ENCODE results near the gene NTN1. TPM values are rescaled to one million over a fixed set of nuclear protein-coding genes. Genes with fewer than 3 reads are reported as not detected.

NTN1 gene
- total RNA-seq, 4 donors from 2014 or later, result 15.9 to 31.0 (median 25.0) TPM

GRCh38 chr17:9241371-9241712 is 220.0 kb downstream of the NTN1 start:
- H3K27me3 ChIP-seq, result no peaks in the 10 kb centered on the region
- peaks cover 0 to 7% (median 0%) of the 10 kb centered on the region in 3 donors for H3K36me3 ChIP-seq
- no peak for TF ChIP-seq CTCF (IDR thresholded peaks at IDR 0.05)
- TF ChIP-seq EP300 (IDR thresholded peaks at IDR 0.05), result no peak
- no peak for TF ChIP-seq POLR2A (IDR thresholded peaks at IDR 0.05)
- H3K27ac ChIP-seq, result peak overlapping the region; percentile 90 to 99 (median 96)
- DNase-seq (ENCODE audit: low spot score in 2 of 2), result no peak
- no peak overlapping the region for H3K4me3 ChIP-seq
- WGBS, 2 donors, result 29 to 37% methylated on average over 7 to 10 of the region's 10 CpGs
- H3K9me3 ChIP-seq, result peaks cover 0 to 4% (median 0%) of the 10 kb centered on the region in 4 donors
- H3K4me1 ChIP-seq, result peaks cover 0 to 50% (median 32%) of the 10 kb centered on the region in 4 donors

GRCh38 chr17:9241774-9242496 is 220.6 kb downstream of the NTN1 start:
- TF ChIP-seq POLR2A (IDR thresholded peaks at IDR 0.05), result no peak
- TF ChIP-seq EP300 (IDR thresholded peaks at IDR 0.05), result no peak
- TF ChIP-seq CTCF (IDR thresholded peaks at IDR 0.05), result no peak
- 78 to 85% methylated on average over 13 to 16 of the region's 16 CpGs for WGBS, 2 donors
- Histone ChIP-seq H3K27ac (peak overlapping the region; percentile 90 to 99 (median 96)), H3K9me3 (no peaks in the 10 kb centered on the region), H3K36me3 (peaks cover 0 to 1% (median 0%) of the 10 kb centered on the region in 3 donors), H3K4me3 (no peak overlapping the region), H3K27me3 (no peaks in the 10 kb centered on the region), H3K4me1 (peaks cover 0 to 54% (median 32%) of the 10 kb centered on the region in 4 donors)
- DNase-seq (ENCODE audit: low spot score in 2 of 2), result no peak

DNA sequence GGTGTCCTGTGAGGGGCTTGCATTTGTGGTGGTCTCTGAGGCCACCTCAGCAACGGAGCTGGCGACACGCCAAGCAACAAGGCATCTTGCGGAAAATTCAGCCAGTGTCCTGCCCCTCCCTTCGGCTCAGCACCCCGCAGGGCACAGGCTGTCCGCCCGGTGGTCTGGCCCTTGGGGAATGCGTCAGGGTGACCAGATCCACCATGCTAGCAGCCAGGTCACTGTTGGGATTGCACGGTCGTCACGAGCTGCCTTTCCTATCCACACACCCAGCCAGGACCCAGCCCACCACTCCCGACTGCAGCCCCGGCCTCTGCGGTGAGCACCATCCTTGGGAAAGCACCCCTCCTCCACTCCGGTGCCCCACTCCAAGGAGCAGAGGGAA is 221.2 kb downstream of the NTN1 start:
- H3K27ac ChIP-seq, result peak overlapping the region in 3 of 4 donors; percentile 94 to 99 (median 97)
- H3K27me3 ChIP-seq, result no peaks in the 10 kb centered on the region
- H3K4me3 ChIP-seq, result no peak overlapping the region
- no peak for TF ChIP-seq EP300 (IDR thresholded peaks at IDR 0.05)
- no peak for TF ChIP-seq POLR2A (IDR thresholded peaks at IDR 0.05)
- TF ChIP-seq CTCF (IDR thresholded peaks at IDR 0.05), result no peak
- H3K9me3 ChIP-seq, result no peaks in the 10 kb centered on the region
- peaks cover 0 to 58% (median 32%) of the 10 kb centered on the region in 4 donors for H3K4me1 ChIP-seq
- no peaks in the 10 kb centered on the region for H3K36me3 ChIP-seq
- 68 to 73% methylated on average over 12 to 16 of the region's 16 CpGs for WGBS, 2 donors
- DNase-seq (ENCODE audit: low spot score in 2 of 2), result no peak

- TF ChIP-seq EP300 (IDR thresholded peaks at IDR 0.05) (no peak), CTCF (IDR thresholded peaks at IDR 0.05) (no peak), POLR2A (IDR thresholded peaks at IDR 0.05) (no peak)
- H3K36me3 ChIP-seq, result peaks cover 0 to under 1% (median 0%) of the 10 kb centered on the region in 3 donors
- no peak overlapping the region for H3K4me3 ChIP-seq
- no peaks in the 10 kb centered on the region for H3K9me3 ChIP-seq
- peak overlapping the region; percentile 7 to 97 (median 82) for H3K27ac ChIP-seq
- peaks cover 0 to 63% (median 32%) of the 10 kb centered on the region in 4 donors for H3K4me1 ChIP-seq
- 78 to 90% methylated on average over 8 of the region's 8 CpGs for WGBS, 2 donors
- no peaks in the 10 kb centered on the region for H3K27me3 ChIP-seq
- no peak for DNase-seq (ENCODE audit: low spot score in 2 of 2)
Observed at GRCh38 chr17:9242983-9243382, 221.7 kb downstream of the NTN1 start.
